Aortic smooth muscle cell (primary cell): ENCODE data around the gene SPTBN4. TPM values are rescaled to one million over a fixed set of nuclear protein-coding genes. Genes with fewer than 3 reads are reported as not detected.

Experiments used
- total RNA-seq: library from RNA; depleted of rRNA; stranded (reverse); fragments of >200 nt; gene quantifications from 2 replicates; pipeline ENCODE4 v1.2.3, GENCODE V29; 2014

SPTBN4 gene
- total RNA-seq: 2.4 and 2.8 TPM in 2 replicates

GRCh38 chr19:40466985-40467734 is at the start of gene SPTBN4:
Gene SPTBN4 (plus strand): TSS chr19:40467001. CDS start chr19:40472622, 5,621 bp downstream.

DNA sequence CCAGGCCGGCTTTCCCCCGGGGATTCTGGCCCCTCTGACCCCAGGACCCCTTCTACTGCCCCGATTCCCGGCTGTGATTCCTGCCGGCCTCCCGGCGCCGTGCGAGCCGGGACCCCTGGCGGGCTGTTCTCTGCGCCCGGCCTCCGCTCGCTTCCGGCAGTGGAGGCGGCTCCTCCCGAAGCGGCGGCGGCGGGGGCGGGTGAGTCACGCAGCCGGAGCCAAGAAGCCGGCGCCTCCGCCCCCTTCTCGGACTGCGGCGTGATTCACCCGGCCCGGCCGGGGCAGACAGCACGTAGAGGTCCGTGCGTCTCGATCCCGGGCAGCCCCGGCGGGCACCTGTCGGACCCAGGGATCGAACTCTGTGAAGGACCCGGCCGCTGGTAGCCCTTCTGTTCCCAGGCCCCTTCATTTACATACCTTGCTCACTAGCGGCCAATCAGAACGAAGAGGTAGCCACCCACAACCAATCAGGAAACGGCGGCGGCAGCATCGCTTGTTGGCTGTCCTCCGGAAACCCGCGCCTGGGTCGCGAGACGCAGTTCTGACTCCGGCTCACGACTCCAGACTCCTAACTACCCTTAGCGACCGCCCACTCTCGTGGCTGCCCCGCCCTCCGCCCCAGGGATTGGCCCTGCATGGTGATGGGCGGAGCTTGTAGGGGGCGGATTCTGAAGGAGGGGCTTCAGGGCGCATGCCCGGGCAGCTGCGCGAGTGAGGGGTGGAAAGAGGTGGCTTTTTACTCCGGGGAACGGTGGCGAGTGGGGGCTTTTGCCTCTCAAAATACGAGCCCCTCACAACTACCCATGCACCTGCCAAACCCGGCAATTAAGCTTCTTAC is 41.1 kb upstream of the SPTBN4 start, which contains the start of gene SERTAD1:
Gene SERTAD1 (minus strand): TSS at position 543 of the 838 bp plus-strand sequence. CDS start 2,446 bp downstream, outside the sequence.

GRCh38 chr19:40444000-40444824 is 22.6 kb upstream of the SPTBN4 start, which contains the start of gene SERTAD3:
Gene SERTAD3 (minus strand): TSS chr19:40444335. CDS start chr19:40442080, 2,255 bp downstream.

GRCh38 chr19:40465557-40466218 is 1.1 kb upstream of the SPTBN4 start, which contains the start of gene BLVRB:
Gene BLVRB (minus strand): TSS chr19:40465745. CDS start chr19:40465688, 57 bp downstream.

GRCh38 chr19:40576585-40577451 is 110.0 kb downstream of the SPTBN4 start, which contains the start of gene SHKBP1:
Gene SHKBP1 (plus strand): TSS chr19:40576873. CDS start chr19:40576900, 27 bp downstream.

GRCh38 chr19:40601134-40601974 is 134.6 kb downstream of the SPTBN4 start, which contains the start of gene LTBP4:
Gene LTBP4 (plus strand): TSS chr19:40601369. CDS start chr19:40601388, 19 bp downstream.

Other genes starting within 250 kb of the SPTBN4 start
- gene TTC9B, start 248.6 kb upstream of the SPTBN4 start, total RNA-seq: not detected in 2 replicates
- 0.06 and 0.13 TPM in 2 replicates for gene CCNP, start 240.3 kb upstream of the SPTBN4 start, total RNA-seq
- 65.1 and 75.9 TPM in 2 replicates for gene AKT2, start 181.7 kb upstream of the SPTBN4 start, total RNA-seq
- gene C19orf47, start 118.6 kb upstream of the SPTBN4 start, total RNA-seq: 4.0 and 5.4 TPM in 2 replicates
- 159 and 203 TPM in 2 replicates for gene PLD3, start 118.3 kb upstream of the SPTBN4 start, total RNA-seq
- gene HIPK4, start 76.8 kb upstream of the SPTBN4 start, total RNA-seq: 0.06 and 0.13 TPM in 2 replicates
- 0.92 and 1.2 TPM in 2 replicates for gene PRX, start 53.6 kb upstream of the SPTBN4 start, total RNA-seq
- 20.4 and 34.9 TPM in 2 replicates for gene SERTAD1, start 41.0 kb upstream of the SPTBN4 start, total RNA-seq
- gene SERTAD3, start 22.7 kb upstream of the SPTBN4 start, total RNA-seq: 17.4 and 18.6 TPM in 2 replicates
- 127 and 149 TPM in 2 replicates for gene BLVRB, start 1.3 kb upstream of the SPTBN4 start, total RNA-seq
- gene SHKBP1, start 109.9 kb downstream of the SPTBN4 start, total RNA-seq: 14.5 and 25.6 TPM in 2 replicates
- 14.5 and 16.1 TPM in 2 replicates for gene LTBP4, start 134.4 kb downstream of the SPTBN4 start, total RNA-seq
- 22.6 and 40.8 TPM in 2 replicates for gene NUMBL, start 223.7 kb downstream of the SPTBN4 start, total RNA-seq
- 34.6 and 36.7 TPM in 2 replicates for gene COQ8B, start 249.9 kb downstream of the SPTBN4 start, total RNA-seq